Loucy (cell line): ENCODE measurements around the gene TTC12.

Experiments used
- H2AFZ ChIP-seq: fragments of 200-600 bp; sonication (generic); 2 replicates; pipeline ENCODE4 v1.6.0; 2016; ENCODE audit warnings: antibody characterized with exemption, mild to moderate bottlenecking, low read length, moderate library complexity
- H3F3A ChIP-seq: fragments of 200-600 bp; 2 replicates; pipeline ENCODE4 v1.6.0; 2016; ENCODE audit warnings: antibody characterized with exemption, low read depth, mild to moderate bottlenecking
- H3K27me3 ChIP-seq: fragments of 200-600 bp; sonication (generic); 2 replicates; pipeline ENCODE4 v1.6.1; 2014; ENCODE audit warnings: low read length, mild to moderate bottlenecking; ENCODE audit not compliant: insufficient read depth, poor library complexity, severe bottlenecking
- H3K36me3 ChIP-seq: fragments of 200-600 bp; sonication (generic); 2 replicates; pipeline ENCODE4 v1.6.1; 2016; ENCODE audit warnings: low read length; ENCODE audit not compliant: insufficient read depth
- H3K4me1 ChIP-seq: fragments of 200-600 bp; sonication (generic); 2 replicates; pipeline ENCODE4 v1.5.1; 2014; ENCODE audit warnings: low read length, mild to moderate bottlenecking; ENCODE audit not compliant: insufficient read depth, poor library complexity, severe bottlenecking
- H3K4me2 ChIP-seq: fragments of 200-600 bp; sonication (generic); 2 replicates; pipeline ENCODE4 v1.6.0; 2014; ENCODE audit warnings: antibody characterized with exemption, low read length, low read depth, mild to moderate bottlenecking; ENCODE audit not compliant: poor library complexity, severe bottlenecking
- H3K4me3 ChIP-seq: fragments of 200-600 bp; sonication (generic); 2 replicates; pipeline ENCODE4 v1.5.1; 2014; ENCODE audit warnings: low read length, mild to moderate bottlenecking, mixed read lengths; ENCODE audit not compliant: poor library complexity, severe bottlenecking
- H3K79me2 ChIP-seq: fragments of 200-600 bp; sonication (generic); 2 replicates; pipeline ENCODE4 v1.6.1; 2014; ENCODE audit warnings: low read length; ENCODE audit not compliant: insufficient read depth
- H3K9ac ChIP-seq: fragments of 200-600 bp; sonication (generic); 2 replicates; pipeline ENCODE4 v1.6.0; 2014; ENCODE audit warnings: mild to moderate bottlenecking, low read depth, low read length, moderate library complexity; ENCODE audit not compliant: poor library complexity, severe bottlenecking
- H3K9me2 ChIP-seq: fragments of 200-600 bp; sonication (generic); replicated peaks from 2 replicates; pipeline ENCODE4 v1.6.1; 2016; ENCODE audit warnings: low read depth, low read length, mixed read lengths
- H3K9me3 ChIP-seq: fragments of 200-600 bp; sonication (generic); 2 replicates; pipeline ENCODE4 v1.6.1; 2014; ENCODE audit warnings: mild to moderate bottlenecking, antibody characterized with exemption, low read length, low read depth; ENCODE audit not compliant: insufficient read depth
- H4K20me1 ChIP-seq: fragments of 200-600 bp; sonication (generic); 2 replicates; pipeline ENCODE4 v1.6.0; 2014; ENCODE audit warnings: antibody characterized with exemption, low read length, mild to moderate bottlenecking; ENCODE audit not compliant: insufficient read depth, poor library complexity, severe bottlenecking
- CTCF ChIP-seq: fragments of 200-600 bp; sonication (generic); conservative IDR thresholded peaks from 2 replicates; pipeline ENCODE4 v1.5.1; 2014; ENCODE audit warnings: mild to moderate bottlenecking, antibody characterized with exemption, low read length
- EZH2phosphoT487 ChIP-seq: fragments of 200-600 bp; IDR thresholded peaks from 2 replicates; pipeline ENCODE4 v1.6.1; 2018; ENCODE audit warnings: antibody characterized with exemption, mild to moderate bottlenecking, moderate library complexity, borderline replicate concordance

TTC12 gene

GRCh38 chr11:113365895-113366294 is 51.5 kb downstream of the TTC12 start:
- Histone ChIP-seq H3K27me3 (no peaks in the 10 kb centered on the region), H3K36me3 (no peaks in the 10 kb centered on the region), H3K9me2 (no peaks in the 10 kb centered on the region), H2AFZ (no peak overlapping the region), H4K20me1 (no peaks in the 10 kb centered on the region), H3F3A (no peaks in the 10 kb centered on the region), H3K9ac (no peak overlapping the region), H3K79me2 (no peaks in the 10 kb centered on the region), H3K4me2 (no peak overlapping the region), H3K4me3 (no peak overlapping the region), H3K4me1 (no peaks in the 10 kb centered on the region), H3K9me3 (no peaks in the 10 kb centered on the region)
- TF ChIP-seq EZH2phosphoT487 (no peak), CTCF (no peak)

GRCh38 chr11:113369411-113369810 is 55.0 kb downstream of the TTC12 start:
- H3K4me3 ChIP-seq: no peak overlapping the region
- no peak overlapping the region for H3K4me2 ChIP-seq
- H2AFZ ChIP-seq: no peak overlapping the region
- no peaks in the 10 kb centered on the region for H3K27me3 ChIP-seq
- no peaks in the 10 kb centered on the region for H3K36me3 ChIP-seq
- H3K9me2 ChIP-seq: no peaks in the 10 kb centered on the region
- H4K20me1 ChIP-seq: no peaks in the 10 kb centered on the region
- H3K79me2 ChIP-seq: no peaks in the 10 kb centered on the region
- no peak for TF ChIP-seq EZH2phosphoT487
- no peak for TF ChIP-seq CTCF
- no peaks in the 10 kb centered on the region for H3K9me3 ChIP-seq
- H3K4me1 ChIP-seq: no peaks in the 10 kb centered on the region
- no peaks in the 10 kb centered on the region for H3F3A ChIP-seq
- no peak overlapping the region for H3K9ac ChIP-seq

- Histone ChIP-seq H3K4me2 (no peak overlapping the region), H3K9ac (no peak overlapping the region), H2AFZ (no peak overlapping the region), H3K79me2 (no peaks in the 10 kb centered on the region), H3K27me3 (no peaks in the 10 kb centered on the region), H4K20me1 (no peaks in the 10 kb centered on the region), H3K4me3 (no peak overlapping the region), H3K4me1 (no peaks in the 10 kb centered on the region), H3F3A (no peaks in the 10 kb centered on the region), H3K9me3 (no peaks in the 10 kb centered on the region), H3K36me3 (no peaks in the 10 kb centered on the region), H3K9me2 (no peaks in the 10 kb centered on the region)
- TF ChIP-seq CTCF (no peak), EZH2phosphoT487 (no peak)
Observed at GRCh38 chr11:113370634-113371033, 56.3 kb downstream of the TTC12 start.
